ENCODE measurements around the gene PRR35. TPM values are rescaled to one million over a fixed set of nuclear protein-coding genes. Genes with fewer than 3 reads are reported as not detected.

The PRR35 gene
- total RNA-seq, 1 donor from 2014 or later, result not detected

DNA sequence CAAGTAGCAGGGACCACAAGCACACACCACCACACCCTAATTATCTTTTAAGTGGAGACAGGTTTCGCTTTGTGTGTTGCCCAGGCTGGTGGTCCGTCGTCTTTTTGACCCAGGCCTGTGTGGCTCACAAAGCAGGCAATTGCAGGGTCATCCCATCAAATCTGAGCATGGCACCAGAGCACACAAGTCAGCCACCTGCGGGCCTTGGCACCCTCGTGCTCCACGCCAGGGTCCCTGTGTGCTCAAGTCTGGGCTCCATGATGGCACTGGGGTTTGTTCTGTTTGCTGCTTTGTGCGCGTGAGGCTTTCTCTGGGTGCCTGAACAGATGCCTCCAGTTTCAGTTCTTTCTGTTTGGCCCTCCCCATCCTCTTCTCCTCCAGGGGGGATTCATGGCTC, 35.1 kb upstream of the PRR35 start:
- H3K4me1 Mint-ChIP-seq (ENCODE audit: unreplicated experiment), result peaks cover 13% of the 10 kb centered on the region
- H3K27ac Mint-ChIP-seq (ENCODE audit: unreplicated experiment), result peak overlapping the region; percentile 70
- TF ChIP-seq, protein P1, sequence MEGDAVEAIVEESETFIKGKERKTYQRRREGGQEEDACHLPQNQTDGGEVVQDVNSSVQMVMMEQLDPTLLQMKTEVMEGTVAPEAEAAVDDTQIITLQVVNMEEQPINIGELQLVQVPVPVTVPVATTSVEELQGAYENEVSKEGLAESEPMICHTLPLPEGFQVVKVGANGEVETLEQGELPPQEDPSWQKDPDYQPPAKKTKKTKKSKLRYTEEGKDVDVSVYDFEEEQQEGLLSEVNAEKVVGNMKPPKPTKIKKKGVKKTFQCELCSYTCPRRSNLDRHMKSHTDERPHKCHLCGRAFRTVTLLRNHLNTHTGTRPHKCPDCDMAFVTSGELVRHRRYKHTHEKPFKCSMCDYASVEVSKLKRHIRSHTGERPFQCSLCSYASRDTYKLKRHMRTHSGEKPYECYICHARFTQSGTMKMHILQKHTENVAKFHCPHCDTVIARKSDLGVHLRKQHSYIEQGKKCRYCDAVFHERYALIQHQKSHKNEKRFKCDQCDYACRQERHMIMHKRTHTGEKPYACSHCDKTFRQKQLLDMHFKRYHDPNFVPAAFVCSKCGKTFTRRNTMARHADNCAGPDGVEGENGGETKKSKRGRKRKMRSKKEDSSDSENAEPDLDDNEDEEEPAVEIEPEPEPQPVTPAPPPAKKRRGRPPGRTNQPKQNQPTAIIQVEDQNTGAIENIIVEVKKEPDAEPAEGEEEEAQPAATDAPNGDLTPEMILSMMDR (IDR thresholded peaks at IDR 0.05; ENCODE audit: unreplicated experiment), result no peak
- peak overlapping the region; percentile 15 for H3K4me3 Mint-ChIP-seq (ENCODE audit: unreplicated experiment)
- H3K36me3 Mint-ChIP-seq (ENCODE audit: low read depth, unreplicated experiment), result no peaks in the 10 kb centered on the region
- no peaks in the 10 kb centered on the region for H3K9me3 Mint-ChIP-seq (ENCODE audit: unreplicated experiment)
- H3K27me3 Mint-ChIP-seq (ENCODE audit: unreplicated experiment), result peaks cover 23% of the 10 kb centered on the region
- no peak for DNase-seq (ENCODE audit: low spot score)

DNA sequence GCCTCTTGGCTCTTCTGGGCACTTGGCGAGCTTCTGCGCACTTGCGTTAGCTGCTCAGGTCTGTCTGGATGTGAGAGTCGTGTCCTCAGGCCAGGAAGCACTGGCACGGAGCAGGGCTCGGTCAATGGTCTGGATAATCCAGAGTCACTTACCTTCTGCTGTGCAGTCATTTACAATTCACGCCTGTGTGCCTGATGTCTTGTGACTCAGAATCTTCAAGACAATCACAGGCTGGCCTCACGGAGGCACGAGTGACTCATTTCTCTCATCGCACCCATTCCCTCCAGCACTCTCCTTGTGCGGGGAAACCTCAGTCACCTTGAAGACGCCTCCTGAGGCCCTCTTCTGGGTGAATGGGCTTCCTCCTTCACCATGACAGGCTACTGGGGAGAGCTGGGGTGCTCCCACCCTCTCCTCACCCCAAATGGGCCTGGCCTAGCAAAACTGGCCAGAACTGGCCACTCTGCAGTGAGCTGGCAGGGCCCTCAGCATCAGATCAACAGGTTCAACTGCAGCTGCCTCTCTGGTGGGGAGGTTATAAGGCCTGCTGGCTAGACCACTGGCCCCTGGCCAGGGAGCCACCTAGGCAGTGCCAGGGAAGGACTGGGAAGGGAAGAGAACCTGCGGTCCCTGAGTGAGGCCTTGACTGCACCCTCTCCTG, 34.5 kb upstream of the PRR35 start:
- H3K27me3 Mint-ChIP-seq (ENCODE audit: unreplicated experiment), result peaks cover 27% of the 10 kb centered on the region
- peaks cover 13% of the 10 kb centered on the region for H3K4me1 Mint-ChIP-seq (ENCODE audit: unreplicated experiment)
- no peak for DNase-seq (ENCODE audit: low spot score)
- peak overlapping the region; percentile 70 for H3K27ac Mint-ChIP-seq (ENCODE audit: unreplicated experiment)
- H3K36me3 Mint-ChIP-seq (ENCODE audit: low read depth, unreplicated experiment), result no peaks in the 10 kb centered on the region
- TF ChIP-seq, protein P1 (IDR thresholded peaks at IDR 0.05; ENCODE audit: unreplicated experiment), result no peak
- H3K9me3 Mint-ChIP-seq (ENCODE audit: unreplicated experiment), result no peaks in the 10 kb centered on the region
- peak overlapping the region; percentile 15 for H3K4me3 Mint-ChIP-seq (ENCODE audit: unreplicated experiment)

- no peaks in the 10 kb centered on the region for H3K9me3 Mint-ChIP-seq (ENCODE audit: unreplicated experiment)
- no peak for DNase-seq (ENCODE audit: low spot score)
- peaks cover 13% of the 10 kb centered on the region for H3K4me1 Mint-ChIP-seq (ENCODE audit: unreplicated experiment)
- H3K27ac Mint-ChIP-seq (ENCODE audit: unreplicated experiment), result peak overlapping the region; percentile 72
- peak overlapping the region; percentile 92 for H3K4me3 Mint-ChIP-seq (ENCODE audit: unreplicated experiment)
- TF ChIP-seq, protein P1 (IDR thresholded peaks at IDR 0.05; ENCODE audit: unreplicated experiment), result no peak
- H3K36me3 Mint-ChIP-seq (ENCODE audit: low read depth, unreplicated experiment), result no peaks in the 10 kb centered on the region
- peaks cover 27% of the 10 kb centered on the region for H3K27me3 Mint-ChIP-seq (ENCODE audit: unreplicated experiment)
Observed at GRCh38 chr16:526181-527014, 33.8 kb upstream of the PRR35 start.

- H3K27ac Mint-ChIP-seq (ENCODE audit: unreplicated experiment), result peak within 1 kb of the TSS; percentile 72
- H3K36me3 Mint-ChIP-seq (ENCODE audit: low read depth, unreplicated experiment), result no peaks in the 10 kb centered on the region
- peak within 1 kb of the TSS; percentile 92 for H3K4me3 Mint-ChIP-seq (ENCODE audit: unreplicated experiment)
- H3K4me1 Mint-ChIP-seq (ENCODE audit: unreplicated experiment), result peaks cover 13% of the 10 kb centered on the region
- peaks cover 25% of the 10 kb centered on the region for H3K27me3 Mint-ChIP-seq (ENCODE audit: unreplicated experiment)
- DNase-seq (ENCODE audit: low spot score), result peak; percentile 86
- H3K9me3 Mint-ChIP-seq (ENCODE audit: unreplicated experiment), result no peaks in the 10 kb centered on the region
- TF ChIP-seq, protein P1 (IDR thresholded peaks at IDR 0.05; ENCODE audit: unreplicated experiment), result peak; percentile 19
Observed at GRCh38 chr16:527015-527903, 32.9 kb upstream of the PRR35 start, which contains the start of gene CAPN15. Gene CAPN15, plus strand, starts transcription at chr16:527712. Its CDS starts 19,127 bp downstream, at chr16:546839.
